DND-41 (cell line): ENCODE measurements around the gene ENTPD6.
A peak's percentile ranks its signal among the peaks of the same experiment; 100 is the strongest.

ENCODE experiments used
- ATAC-seq: fragments of 200-7000 bp; cut with Tn5 transposase; 3 replicates; pipeline ENCODE4 v1.9.1; 2021; ENCODE audit warnings: low read depth; ENCODE audit not compliant: insufficient read depth
- DNase-seq: peaks from one replicate; pipeline ENCODE4 v3.0.0-alpha.2; 2020
- H2AFZ ChIP-seq: 2 replicates; pipeline ENCODE4 v1.6.0; 2012; ENCODE audit warnings: low read depth, low read length
- H3K27ac ChIP-seq: 2 replicates; pipeline ENCODE4 v1.5.1; 2012; ENCODE audit warnings: low read length, inconsistent platforms
- H3K27me3 ChIP-seq: fragments of 200-600 bp; sonication (generic); 2 replicates; pipeline ENCODE4 v1.6.0; 2012; ENCODE audit warnings: low read length, mild to moderate bottlenecking, inconsistent platforms; ENCODE audit not compliant: insufficient read depth, poor library complexity
- H3K36me3 ChIP-seq: 2 replicates; pipeline ENCODE4 v1.5.1; 2012; ENCODE audit warnings: low read length, inconsistent platforms; ENCODE audit not compliant: insufficient read depth
- H3K4me1 ChIP-seq: 2 replicates; pipeline ENCODE4 v1.5.1; 2012; ENCODE audit warnings: mild to moderate bottlenecking, low read length; ENCODE audit not compliant: insufficient read depth
- H3K4me2 ChIP-seq: 2 replicates; pipeline ENCODE4 v1.6.0; 2012; ENCODE audit warnings: mild to moderate bottlenecking, moderate library complexity, low read length, inconsistent platforms; ENCODE audit not compliant: insufficient read depth
- H3K4me3 ChIP-seq, 2 experiments: fragments of 200-600 bp in 1 of 2; shearing (Covaris generic) in 1 of 2; 2 replicates each; pipeline ENCODE4 v1.5.1; 2012 to 2016; ENCODE audit warnings: inconsistent platforms in 2 of 2, low read length in 2 of 2, mild to moderate bottlenecking in 2 of 2, low read depth in 1 of 2, moderate library complexity in 1 of 2
- H3K79me2 ChIP-seq: 2 replicates; pipeline ENCODE4 v1.6.0; 2012; ENCODE audit warnings: low read length, inconsistent platforms; ENCODE audit not compliant: insufficient read depth
- H3K9ac ChIP-seq: 2 replicates; pipeline ENCODE4 v1.6.0; 2012; ENCODE audit warnings: low read depth, mild to moderate bottlenecking, inconsistent platforms, low read length, moderate library complexity
- H3K9me3 ChIP-seq: 2 replicates; pipeline ENCODE4 v1.5.1; 2012; ENCODE audit warnings: low read length, moderate library complexity, mild to moderate bottlenecking, inconsistent platforms; ENCODE audit not compliant: insufficient read depth, severe bottlenecking
- H4K20me1 ChIP-seq: 2 replicates; pipeline ENCODE4 v1.6.0; 2012; ENCODE audit warnings: low read length; ENCODE audit not compliant: insufficient read depth
- EZH2 ChIP-seq: IDR thresholded peaks from 3 replicates; pipeline ENCODE4 v1.6.1; 2012; ENCODE audit warnings: borderline replicate concordance, low read depth, mild to moderate bottlenecking, moderate library complexity, low read length, inconsistent platforms; ENCODE audit not compliant: severe bottlenecking
- TF ChIP-seq, protein P1 (sequence below): IDR thresholded peaks from 2 replicates; pipeline ENCODE4 v1.5.1; 2012; ENCODE audit warnings: borderline replicate concordance, low read length, moderate library complexity, mild to moderate bottlenecking; ENCODE audit not compliant: poor library complexity, severe bottlenecking; ENCODE audit errors: extremely low read depth

Gene ENTPD6

DNA sequence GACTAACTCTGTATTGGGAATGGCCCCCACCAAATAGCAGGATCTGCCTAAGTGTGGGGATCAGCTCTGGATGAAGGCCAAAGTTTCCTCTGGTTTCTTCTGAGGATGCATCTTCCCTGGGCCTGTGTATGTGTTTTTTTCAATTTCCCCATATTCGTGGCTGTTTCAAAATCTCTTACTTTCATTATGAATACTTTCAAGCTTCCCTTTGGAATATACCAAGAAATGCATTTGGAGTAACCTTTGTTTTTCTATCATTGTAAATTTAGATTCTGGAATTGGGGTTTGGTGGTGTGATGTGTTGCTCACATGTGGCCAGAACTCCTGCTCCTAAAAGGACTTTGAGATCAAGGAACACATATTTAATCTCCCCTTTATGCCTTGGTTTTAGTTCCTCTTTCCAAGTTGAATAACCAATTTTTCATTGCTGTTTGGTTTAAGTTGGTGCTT lies 8.4 kb downstream of the ENTPD6 start:
- Histone ChIP-seq H3K27me3 (no peaks in the 10 kb centered on the region), H3K4me1 (peaks cover 4% of the 10 kb centered on the region; the same call in 1 of the 2 replicates), H3K4me2 (no peak overlapping the region), H3K9ac (no peak overlapping the region), H3K9me3 (no peaks in the 10 kb centered on the region), H4K20me1 (peaks cover 18% of the 10 kb centered on the region; the same call in 1 of the 2 replicates), H3K36me3 (peaks cover 4% of the 10 kb centered on the region; the same call in 1 of the 2 replicates), H3K79me2 (peaks cover 76% of the 10 kb centered on the region), H3K4me3 (no peak overlapping the region), H2AFZ (no peak overlapping the region), H3K27ac (no peak overlapping the region)
- no peak for ATAC-seq
- no peak for TF ChIP-seq EZH2
- TF ChIP-seq, protein P1, sequence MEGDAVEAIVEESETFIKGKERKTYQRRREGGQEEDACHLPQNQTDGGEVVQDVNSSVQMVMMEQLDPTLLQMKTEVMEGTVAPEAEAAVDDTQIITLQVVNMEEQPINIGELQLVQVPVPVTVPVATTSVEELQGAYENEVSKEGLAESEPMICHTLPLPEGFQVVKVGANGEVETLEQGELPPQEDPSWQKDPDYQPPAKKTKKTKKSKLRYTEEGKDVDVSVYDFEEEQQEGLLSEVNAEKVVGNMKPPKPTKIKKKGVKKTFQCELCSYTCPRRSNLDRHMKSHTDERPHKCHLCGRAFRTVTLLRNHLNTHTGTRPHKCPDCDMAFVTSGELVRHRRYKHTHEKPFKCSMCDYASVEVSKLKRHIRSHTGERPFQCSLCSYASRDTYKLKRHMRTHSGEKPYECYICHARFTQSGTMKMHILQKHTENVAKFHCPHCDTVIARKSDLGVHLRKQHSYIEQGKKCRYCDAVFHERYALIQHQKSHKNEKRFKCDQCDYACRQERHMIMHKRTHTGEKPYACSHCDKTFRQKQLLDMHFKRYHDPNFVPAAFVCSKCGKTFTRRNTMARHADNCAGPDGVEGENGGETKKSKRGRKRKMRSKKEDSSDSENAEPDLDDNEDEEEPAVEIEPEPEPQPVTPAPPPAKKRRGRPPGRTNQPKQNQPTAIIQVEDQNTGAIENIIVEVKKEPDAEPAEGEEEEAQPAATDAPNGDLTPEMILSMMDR, result no peak
- DNase-seq, result no peak

DNA sequence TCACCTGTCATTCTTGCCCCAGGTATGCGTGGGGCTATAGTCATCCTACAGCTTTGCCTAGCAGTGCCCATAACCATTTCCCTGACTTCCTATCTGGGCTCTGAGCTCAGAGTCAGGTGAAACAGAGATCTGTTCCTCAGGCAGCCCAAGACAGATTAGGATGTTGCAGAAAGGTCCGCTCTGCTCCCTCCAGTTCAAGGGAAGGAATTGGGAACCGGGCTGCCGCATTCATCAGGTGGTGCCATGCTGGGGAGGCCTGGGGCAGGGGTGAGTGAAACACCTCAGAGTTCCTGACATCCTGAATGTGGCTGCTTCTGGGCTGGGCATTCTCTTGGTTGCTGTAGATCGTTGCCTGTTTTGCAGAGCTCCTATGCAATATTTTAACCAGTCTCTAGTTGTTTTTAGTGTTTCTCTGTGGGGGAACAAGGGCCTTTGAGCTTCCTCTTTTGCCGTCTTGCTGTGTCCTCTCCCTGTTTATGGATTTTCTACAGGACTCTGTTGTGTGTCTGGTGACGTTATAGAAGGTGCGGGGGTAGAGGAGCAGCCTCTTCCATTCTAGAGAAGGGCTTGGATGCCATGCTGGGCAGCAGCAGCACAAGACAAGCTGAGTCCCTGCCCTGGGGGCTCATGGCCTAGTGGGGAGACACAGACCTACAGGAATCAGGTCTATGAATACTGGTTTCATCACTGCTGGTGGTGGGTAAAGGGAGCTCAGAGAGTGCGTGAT lies 9.2 kb downstream of the ENTPD6 start:
- no peak overlapping the region for H3K4me3 ChIP-seq
- no peak for ATAC-seq
- H3K4me2 ChIP-seq, result no peak overlapping the region
- H3K36me3 ChIP-seq, result peaks cover 6% of the 10 kb centered on the region; the same call in 1 of the 2 replicates
- H3K4me1 ChIP-seq, result no peaks in the 10 kb centered on the region
- peaks cover 18% of the 10 kb centered on the region; the same call in 1 of the 2 replicates for H4K20me1 ChIP-seq
- no peak overlapping the region for H3K9ac ChIP-seq
- H2AFZ ChIP-seq, result no peak overlapping the region
- H3K9me3 ChIP-seq, result no peaks in the 10 kb centered on the region
- DNase-seq, result peak; percentile 1
- H3K27ac ChIP-seq, result no peak overlapping the region
- peaks cover 68% of the 10 kb centered on the region for H3K79me2 ChIP-seq
- no peaks in the 10 kb centered on the region for H3K27me3 ChIP-seq
- TF ChIP-seq EZH2, result no peak
- TF ChIP-seq, protein P1, result no peak

DNA sequence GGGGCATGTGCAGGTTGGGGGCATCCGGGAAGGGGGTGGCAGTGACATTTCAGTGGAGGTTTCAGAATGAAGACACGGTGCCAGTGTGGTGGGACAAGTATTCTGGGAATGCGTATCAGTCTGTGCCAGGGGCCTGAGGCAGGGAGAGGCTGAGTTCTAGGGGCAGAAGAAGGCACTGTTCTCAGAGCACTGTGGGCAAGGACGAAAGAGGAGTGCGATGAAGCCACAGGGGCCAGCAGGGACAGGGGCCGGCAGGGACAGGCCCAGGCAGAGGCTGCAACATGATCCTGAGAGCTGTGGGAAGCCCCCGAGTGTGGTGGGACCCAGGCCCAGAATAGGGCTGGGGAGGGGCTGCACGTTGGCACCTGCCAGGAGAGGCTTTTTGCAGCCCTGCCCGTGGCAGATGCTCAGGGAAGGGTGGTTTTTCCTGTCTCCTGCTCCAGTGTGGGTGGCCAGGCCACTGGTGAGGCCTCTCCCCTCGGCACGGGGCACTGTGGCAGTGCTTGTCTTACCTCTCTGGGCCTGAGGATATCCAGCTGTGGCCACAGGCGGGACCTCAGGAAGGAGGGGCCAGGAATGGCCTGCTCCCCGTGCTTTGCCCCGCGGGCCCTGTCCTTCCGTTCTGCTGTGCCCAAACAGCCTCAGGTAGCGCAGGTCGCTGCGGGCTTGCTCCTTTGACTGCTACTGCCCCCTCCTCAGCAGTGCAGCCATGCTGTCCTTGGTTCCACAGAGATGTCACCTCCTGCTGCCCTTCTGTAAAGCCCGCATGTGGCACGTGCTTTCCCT lies 10.0 kb downstream of the ENTPD6 start:
- no peaks in the 10 kb centered on the region for H3K9me3 ChIP-seq
- no peaks in the 10 kb centered on the region for H3K27me3 ChIP-seq
- H3K36me3 ChIP-seq, result peaks cover 13% of the 10 kb centered on the region; the same call in 1 of the 2 replicates
- no peak overlapping the region for H3K4me3 ChIP-seq
- TF ChIP-seq, protein P1, result no peak
- no peak for TF ChIP-seq EZH2
- H3K4me2 ChIP-seq, result no peak overlapping the region
- H3K4me1 ChIP-seq, result no peaks in the 10 kb centered on the region
- H3K27ac ChIP-seq, result no peak overlapping the region
- no peak for ATAC-seq
- peak; percentile 3 for DNase-seq
- H4K20me1 ChIP-seq, result peaks cover 18% of the 10 kb centered on the region; the same call in 1 of the 2 replicates
- H3K79me2 ChIP-seq, result peaks cover 60% of the 10 kb centered on the region
- H3K9ac ChIP-seq, result no peak overlapping the region
- no peak overlapping the region for H2AFZ ChIP-seq
